ENCODE results near the gene OR51I2. TPM values are rescaled to one million over a fixed set of nuclear protein-coding genes. Genes with fewer than 3 reads are reported as not detected.

The OR51I2 gene
- total RNA-seq, 1 donor from 2014 or later, result not detected

DNA sequence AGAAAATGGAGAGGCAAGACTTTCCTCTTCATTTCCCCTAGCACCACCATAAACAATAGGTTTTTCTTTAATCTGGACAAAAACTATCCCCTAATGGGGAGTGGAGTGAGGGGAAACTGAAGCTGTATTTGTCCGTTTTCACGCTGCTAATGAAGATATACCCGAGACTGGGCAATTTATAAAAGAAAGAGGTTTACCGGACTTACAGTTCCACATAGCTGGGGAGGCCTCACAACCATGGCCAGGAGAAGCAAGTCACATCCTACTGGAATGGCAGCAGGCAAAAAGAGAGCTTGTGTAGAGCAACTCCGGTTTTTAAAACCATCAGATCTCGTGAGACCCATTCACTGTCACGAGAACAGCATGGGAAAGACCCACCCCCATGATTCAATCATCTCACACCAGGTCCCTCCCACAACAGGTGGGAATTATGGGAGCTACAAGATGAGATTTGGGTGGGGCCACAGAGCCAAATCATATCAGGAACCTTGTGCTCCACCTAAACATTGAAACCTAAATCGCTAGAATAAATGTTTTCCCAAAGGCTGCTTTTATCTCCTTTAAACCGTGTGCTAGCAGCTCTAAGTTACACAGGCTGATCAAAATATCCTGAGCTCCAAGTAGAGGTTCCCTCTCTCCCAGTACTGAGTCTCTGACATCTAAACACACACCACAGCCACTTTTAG lies 56.4 kb downstream of the OR51I2 start:
- intact Hi-C loops (cut with micrococcal nuclease), result no loop called here

Other genes with a start within 250 kb of the OR51I2 start
- gene OR51V1, start 248.6 kb upstream of the OR51I2 start, total RNA-seq, result not detected in 2 replicates
- not detected in 2 replicates for gene HBB, start 222.3 kb upstream of the OR51I2 start, total RNA-seq
- gene HBD, start 214.8 kb upstream of the OR51I2 start, total RNA-seq, result not detected in 2 replicates
- gene HBG1, start 199.5 kb upstream of the OR51I2 start, total RNA-seq, result not detected in 2 replicates
- not detected in 2 replicates for gene HBG2, start 194.5 kb upstream of the OR51I2 start, total RNA-seq
- not detected in 2 replicates for gene HBE1, start 179.4 kb upstream of the OR51I2 start, total RNA-seq
- not detected in 2 replicates for gene OR51B4, start 147.4 kb upstream of the OR51I2 start, total RNA-seq
- not detected in 2 replicates for gene OR51B2, start 125.0 kb upstream of the OR51I2 start, total RNA-seq
- gene OR51B5, start 105.8 kb upstream of the OR51I2 start, total RNA-seq, result not detected in 2 replicates
- gene OR51B6, start 97.8 kb upstream of the OR51I2 start, total RNA-seq, result not detected in 2 replicates
- not detected in 2 replicates for gene OR51M1, start 65.5 kb upstream of the OR51I2 start, total RNA-seq
- gene OR51Q1, start 27.2 kb upstream of the OR51I2 start, total RNA-seq, result not detected in 2 replicates
- gene OR51I1, start 7.8 kb upstream of the OR51I2 start, total RNA-seq, result not detected in 2 replicates
- gene OR52D1, start 39.4 kb downstream of the OR51I2 start, total RNA-seq, result not detected in 2 replicates
- not detected in 2 replicates for gene UBQLN3, start 60.6 kb downstream of the OR51I2 start, total RNA-seq
- gene UBQLNL, start 67.4 kb downstream of the OR51I2 start, total RNA-seq, result 0.09 and 0.18 TPM in 2 replicates
- gene OR52H1, start 99.2 kb downstream of the OR51I2 start, total RNA-seq, result not detected in 2 replicates
- not detected in 2 replicates for gene OR52B6, start 131.6 kb downstream of the OR51I2 start, total RNA-seq
- gene TRIM6, start 147.3 kb downstream of the OR51I2 start, total RNA-seq, result 0.18 and 0.25 TPM in 2 replicates
- 7.4 and 8.8 TPM in 2 replicates for gene TRIM34, start 175.7 kb downstream of the OR51I2 start, total RNA-seq
- 22.1 and 24.4 TPM in 2 replicates for gene TRIM5, start 235.8 kb downstream of the OR51I2 start, total RNA-seq
- 173 and 177 TPM in 2 replicates for gene TRIM22, start 240.5 kb downstream of the OR51I2 start, total RNA-seq